ENCODE results near the gene CWF19L1. TPM values are rescaled to one million over a fixed set of nuclear protein-coding genes. Genes with fewer than 3 reads are reported as not detected.

CWF19L1 gene
- total and polyA plus RNA-seq, 4 donors: 5.3 to 15.7 (median 8.0) TPM

- Histone ChIP-seq H3K4me3 (ENCODE audit: low read depth in 1 of 3, low read length in 3 of 3) (no peak overlapping the region), H3K27ac (ENCODE audit: low read depth in 1 of 2, low read length in 2 of 2) (no peak overlapping the region), H3K9ac (ENCODE audit: low read depth in 1 of 2, low read length in 2 of 2) (no peak overlapping the region), H3K27me3 (ENCODE audit: control insufficient read depth in 4 of 4, insufficient read depth in 4 of 4, low read length in 3 of 4) (peaks cover 0 to 2% (median 0%) of the 10 kb centered on the region in 4 donors), H3K4me1 (ENCODE audit: control insufficient read depth in 4 of 4, insufficient read depth in 4 of 4, low read length in 3 of 4) (no peaks in the 10 kb centered on the region), H3K36me3 (ENCODE audit: control insufficient read depth in 4 of 4, insufficient read depth in 3 of 4, low read depth in 1 of 4, low read length in 3 of 4) (no peaks in the 10 kb centered on the region), H3K9me3 (ENCODE audit: control insufficient read depth in 4 of 4, low read length in 3 of 4) (no peaks in the 10 kb centered on the region)
- DNase-seq (ENCODE audit: low spot score): no peak
- WGBS: 94% methylated on average over 3 of the region's 3 CpGs
- TF ChIP-seq HNF4G (IDR thresholded peaks at IDR 0.05) (no peak), YY1 (IDR thresholded peaks at IDR 0.05) (no peak), CTCF (IDR thresholded peaks at IDR 0.05; ENCODE audit: low read depth, low read length, missing input control) (no peak), ZBTB33 (IDR thresholded peaks at IDR 0.05) (no peak), ATF3 (IDR thresholded peaks at IDR 0.05) (no peak), FOXA1 (IDR thresholded peaks at IDR 0.05) (no peak), FOXA2 (IDR thresholded peaks at IDR 0.05) (no peak), HNF4A (conservative IDR thresholded peaks at IDR 0.05) (no peak), SP1 (IDR thresholded peaks at IDR 0.05) (no peak), JUND (IDR thresholded peaks at IDR 0.05) (no peak), MAX (IDR thresholded peaks at IDR 0.05) (no peak), RAD21 (IDR thresholded peaks at IDR 0.05) (no peak), RXRA (IDR thresholded peaks at IDR 0.05) (no peak), EGR1 (IDR thresholded peaks at IDR 0.05; ENCODE audit: low read depth in 2 of 2) (no peak), REST (IDR thresholded peaks at IDR 0.05) (no peak), TAF1 (conservative IDR thresholded peaks at IDR 0.05) (no peak), GABPA (IDR thresholded peaks at IDR 0.05 in 1 of 2, conservative IDR thresholded peaks at IDR 0.05 in 1 of 2) (no peak), NR2F2 (IDR thresholded peaks at IDR 0.05) (no peak)
Observed at GRCh38 chr10:100307684-100308083, 40.2 kb upstream of the CWF19L1 start.
